Upper lobe of left lung (tissue), 4 donors: ENCODE results near the gene TXNRD1.

Source experiments
- POLR2A ChIP-seq, 4 donors: fragments of 450-650 bp; IDR thresholded peaks; one replicate each; pipeline ENCODE4 v1.5.1; 2016 to 2017; ENCODE audit warnings: antibody characterized with exemption in 4 of 4, mild to moderate bottlenecking in 2 of 4
- POLR2AphosphoS5 ChIP-seq, 2 donors: sonication (generic); formaldehyde crosslinking; IDR thresholded peaks; one replicate each; pipeline ENCODE4 v1.5.1; 2017; ENCODE audit warnings: antibody characterized with exemption in 2 of 2
- TF ChIP-seq, protein P1 (sequence below), 6 experiments: fragments of 450-650 bp in 4 of 6; fragments of 200-600 bp in 2 of 6; sonication (generic) in 2 of 6; IDR thresholded peaks; one replicate each; pipeline ENCODE4 v1.5.1; 2016 to 2019; ENCODE audit warnings: antibody characterized with exemption in 6 of 6

GRCh38 chr12:104342147-104342546 lies 126.6 kb downstream of the TXNRD1 start:
- TF ChIP-seq, protein P1, sequence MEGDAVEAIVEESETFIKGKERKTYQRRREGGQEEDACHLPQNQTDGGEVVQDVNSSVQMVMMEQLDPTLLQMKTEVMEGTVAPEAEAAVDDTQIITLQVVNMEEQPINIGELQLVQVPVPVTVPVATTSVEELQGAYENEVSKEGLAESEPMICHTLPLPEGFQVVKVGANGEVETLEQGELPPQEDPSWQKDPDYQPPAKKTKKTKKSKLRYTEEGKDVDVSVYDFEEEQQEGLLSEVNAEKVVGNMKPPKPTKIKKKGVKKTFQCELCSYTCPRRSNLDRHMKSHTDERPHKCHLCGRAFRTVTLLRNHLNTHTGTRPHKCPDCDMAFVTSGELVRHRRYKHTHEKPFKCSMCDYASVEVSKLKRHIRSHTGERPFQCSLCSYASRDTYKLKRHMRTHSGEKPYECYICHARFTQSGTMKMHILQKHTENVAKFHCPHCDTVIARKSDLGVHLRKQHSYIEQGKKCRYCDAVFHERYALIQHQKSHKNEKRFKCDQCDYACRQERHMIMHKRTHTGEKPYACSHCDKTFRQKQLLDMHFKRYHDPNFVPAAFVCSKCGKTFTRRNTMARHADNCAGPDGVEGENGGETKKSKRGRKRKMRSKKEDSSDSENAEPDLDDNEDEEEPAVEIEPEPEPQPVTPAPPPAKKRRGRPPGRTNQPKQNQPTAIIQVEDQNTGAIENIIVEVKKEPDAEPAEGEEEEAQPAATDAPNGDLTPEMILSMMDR (IDR thresholded peaks at IDR 0.05): no peak
- no peak for TF ChIP-seq POLR2AphosphoS5 (IDR thresholded peaks at IDR 0.05)
- TF ChIP-seq POLR2A (IDR thresholded peaks at IDR 0.05): no peak
